ENCODE results near the gene ENAH.
"Not testable (repeated sequence)": the region's sequence is repeated elsewhere in the genome, so short reads cannot be mapped to it uniquely, and the experiment has no call there.

The ENAH gene

GRCh38 chr1:225699336-225699735 is 46.4 kb upstream of the ENAH start:
- no peaks in the 10 kb centered on the region for H3K27me3 ChIP-seq (ENCODE audit: low read length)
- no peaks in the 10 kb centered on the region for H3F3A ChIP-seq (ENCODE audit: insufficient read depth)
- H2AFZ ChIP-seq (ENCODE audit: low read depth, low read length, severe bottlenecking), result no peak overlapping the region
- no peak overlapping the region for H3K27ac ChIP-seq (ENCODE audit: low read depth, low read length)
- TF ChIP-seq EZH2phosphoT487 (conservative IDR thresholded peaks at IDR 0.05; ENCODE audit: low read length) (no peak), CTCF (IDR thresholded peaks at IDR 0.05; ENCODE audit: insufficient read depth, low read length, poor library complexity, severe bottlenecking) (no peak)
- H4K20me1 ChIP-seq (ENCODE audit: low read depth, low read length), result no peaks in the 10 kb centered on the region
- H3K9ac ChIP-seq (ENCODE audit: low read length), result no peak overlapping the region
- H3K9me3 ChIP-seq (ENCODE audit: insufficient read depth, low read length), result no peaks in the 10 kb centered on the region
- no peak overlapping the region for H3K4me2 ChIP-seq (ENCODE audit: low read depth, low read length, poor library complexity, severe bottlenecking)
- no peaks in the 10 kb centered on the region for H3K9me2 ChIP-seq (replicated peaks; ENCODE audit: insufficient read depth, low read length)
- no peaks in the 10 kb centered on the region for H3K36me3 ChIP-seq (ENCODE audit: low read length)
- H3K79me2 ChIP-seq (ENCODE audit: insufficient read depth, low read length), result no peaks in the 10 kb centered on the region
- no peak overlapping the region for H3K4me3 ChIP-seq (ENCODE audit: insufficient read depth, low read length, poor library complexity, severe bottlenecking)

- not testable (repeated sequence) for H3K27ac ChIP-seq (ENCODE audit: low read depth, low read length); H3K36me3 ChIP-seq (ENCODE audit: low read length); H4K20me1 ChIP-seq (ENCODE audit: low read depth, low read length); H3K4me3 ChIP-seq (ENCODE audit: insufficient read depth, low read length, poor library complexity, severe bottlenecking); H3K79me2 ChIP-seq (ENCODE audit: insufficient read depth, low read length); H3K9me2 ChIP-seq (replicated peaks; ENCODE audit: insufficient read depth, low read length); H3K9me3 ChIP-seq (ENCODE audit: insufficient read depth, low read length); H3K27me3 ChIP-seq (ENCODE audit: low read length); H3F3A ChIP-seq (ENCODE audit: insufficient read depth); H3K9ac ChIP-seq (ENCODE audit: low read length); H2AFZ ChIP-seq (ENCODE audit: low read depth, low read length, severe bottlenecking); H3K4me2 ChIP-seq (ENCODE audit: low read depth, low read length, poor library complexity, severe bottlenecking)
Measured at GRCh38 chr1:225698194-225698593, 45.3 kb upstream of the ENAH start.

DNA sequence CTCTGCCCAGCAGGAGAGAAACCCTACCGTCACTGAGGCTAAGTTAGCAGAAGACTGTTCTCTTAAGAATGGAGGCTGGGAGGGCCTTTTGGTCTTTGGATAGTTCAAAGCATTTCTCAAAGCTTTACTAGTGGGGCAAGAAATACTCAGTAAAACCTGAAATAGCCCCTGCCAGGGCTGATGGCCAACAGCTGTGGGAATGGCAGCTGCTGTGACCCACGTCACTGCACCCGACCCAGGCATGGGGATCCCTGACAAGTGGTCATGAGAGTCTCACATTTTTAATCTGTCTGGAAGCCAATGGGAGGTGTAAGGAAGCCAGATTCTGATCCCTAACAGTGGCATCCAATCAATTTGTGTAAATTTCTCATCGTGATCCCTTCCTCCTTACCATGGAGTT is 44.5 kb upstream of the ENAH start:
- H3K79me2 ChIP-seq (ENCODE audit: insufficient read depth, low read length), result no peaks in the 10 kb centered on the region
- no peak overlapping the region for H3K4me2 ChIP-seq (ENCODE audit: low read depth, low read length, poor library complexity, severe bottlenecking)
- no peaks in the 10 kb centered on the region for H3K9me2 ChIP-seq (replicated peaks; ENCODE audit: insufficient read depth, low read length)
- no peak overlapping the region for H3K9ac ChIP-seq (ENCODE audit: low read length)
- no peak overlapping the region for H3K4me3 ChIP-seq (ENCODE audit: insufficient read depth, low read length, poor library complexity, severe bottlenecking)
- H3K27ac ChIP-seq (ENCODE audit: low read depth, low read length), result no peak overlapping the region
- H2AFZ ChIP-seq (ENCODE audit: low read depth, low read length, severe bottlenecking), result no peak overlapping the region
- TF ChIP-seq EZH2phosphoT487 (conservative IDR thresholded peaks at IDR 0.05; ENCODE audit: low read length) (no peak), CTCF (IDR thresholded peaks at IDR 0.05; ENCODE audit: insufficient read depth, low read length, poor library complexity, severe bottlenecking) (no peak)
- H3F3A ChIP-seq (ENCODE audit: insufficient read depth), result no peaks in the 10 kb centered on the region
- no peaks in the 10 kb centered on the region for H4K20me1 ChIP-seq (ENCODE audit: low read depth, low read length)
- no peaks in the 10 kb centered on the region for H3K9me3 ChIP-seq (ENCODE audit: insufficient read depth, low read length)
- H3K27me3 ChIP-seq (ENCODE audit: low read length), result no peaks in the 10 kb centered on the region
- no peaks in the 10 kb centered on the region for H3K36me3 ChIP-seq (ENCODE audit: low read length)

GRCh38 chr1:225695578-225696337 is 42.8 kb upstream of the ENAH start:
- Histone ChIP-seq H3K4me3 (ENCODE audit: insufficient read depth, low read length, poor library complexity, severe bottlenecking) (no peak overlapping the region), H3K27ac (ENCODE audit: low read depth, low read length) (no peak overlapping the region), H3K9me2 (replicated peaks; ENCODE audit: insufficient read depth, low read length) (no peaks in the 10 kb centered on the region), H3K9me3 (ENCODE audit: insufficient read depth, low read length) (no peaks in the 10 kb centered on the region), H3K4me2 (ENCODE audit: low read depth, low read length, poor library complexity, severe bottlenecking) (no peak overlapping the region), H3F3A (ENCODE audit: insufficient read depth) (no peaks in the 10 kb centered on the region), H3K9ac (ENCODE audit: low read length) (no peak overlapping the region), H2AFZ (ENCODE audit: low read depth, low read length, severe bottlenecking) (no peak overlapping the region), H3K27me3 (ENCODE audit: low read length) (no peaks in the 10 kb centered on the region), H4K20me1 (ENCODE audit: low read depth, low read length) (no peaks in the 10 kb centered on the region), H3K79me2 (ENCODE audit: insufficient read depth, low read length) (no peaks in the 10 kb centered on the region), H3K36me3 (ENCODE audit: low read length) (no peaks in the 10 kb centered on the region)
- no peak for TF ChIP-seq EZH2phosphoT487 (conservative IDR thresholded peaks at IDR 0.05; ENCODE audit: low read length)
- TF ChIP-seq CTCF (IDR thresholded peaks at IDR 0.05; ENCODE audit: insufficient read depth, low read length, poor library complexity, severe bottlenecking), result no peak
